ENCODE data around the gene SCARB1.

Gene SCARB1

GRCh38 chr12:124727264-124727800, 136.3 kb downstream of the SCARB1 start:
- peak; percentile 97 to 99 (median 98) for DNase-seq

Data from suppressor macrophage (primary cell).